HFF-Myc (cell line): ENCODE data around the gene TSC1.
A peak's percentile ranks its signal among the peaks of the same experiment; 100 is the strongest.

Experiments used
- DNase-seq: peaks from one replicate; pipeline ENCODE4 v3.0.0-alpha.2; 2011; ENCODE audit warnings: low read depth; ENCODE audit errors: extremely low read depth
- H3K4me3 ChIP-seq: replicated peaks from 2 replicates; pipeline ENCODE4 v1.5.1; 2011; ENCODE audit warnings: low read depth, mild to moderate bottlenecking, control low read depth, low read length
- CTCF ChIP-seq: IDR thresholded peaks from 2 replicates; pipeline ENCODE4 v1.5.1; 2012; ENCODE audit warnings: mild to moderate bottlenecking, low read depth, low read length, control low read depth; ENCODE audit errors: missing control alignments

Gene TSC1

DNA sequence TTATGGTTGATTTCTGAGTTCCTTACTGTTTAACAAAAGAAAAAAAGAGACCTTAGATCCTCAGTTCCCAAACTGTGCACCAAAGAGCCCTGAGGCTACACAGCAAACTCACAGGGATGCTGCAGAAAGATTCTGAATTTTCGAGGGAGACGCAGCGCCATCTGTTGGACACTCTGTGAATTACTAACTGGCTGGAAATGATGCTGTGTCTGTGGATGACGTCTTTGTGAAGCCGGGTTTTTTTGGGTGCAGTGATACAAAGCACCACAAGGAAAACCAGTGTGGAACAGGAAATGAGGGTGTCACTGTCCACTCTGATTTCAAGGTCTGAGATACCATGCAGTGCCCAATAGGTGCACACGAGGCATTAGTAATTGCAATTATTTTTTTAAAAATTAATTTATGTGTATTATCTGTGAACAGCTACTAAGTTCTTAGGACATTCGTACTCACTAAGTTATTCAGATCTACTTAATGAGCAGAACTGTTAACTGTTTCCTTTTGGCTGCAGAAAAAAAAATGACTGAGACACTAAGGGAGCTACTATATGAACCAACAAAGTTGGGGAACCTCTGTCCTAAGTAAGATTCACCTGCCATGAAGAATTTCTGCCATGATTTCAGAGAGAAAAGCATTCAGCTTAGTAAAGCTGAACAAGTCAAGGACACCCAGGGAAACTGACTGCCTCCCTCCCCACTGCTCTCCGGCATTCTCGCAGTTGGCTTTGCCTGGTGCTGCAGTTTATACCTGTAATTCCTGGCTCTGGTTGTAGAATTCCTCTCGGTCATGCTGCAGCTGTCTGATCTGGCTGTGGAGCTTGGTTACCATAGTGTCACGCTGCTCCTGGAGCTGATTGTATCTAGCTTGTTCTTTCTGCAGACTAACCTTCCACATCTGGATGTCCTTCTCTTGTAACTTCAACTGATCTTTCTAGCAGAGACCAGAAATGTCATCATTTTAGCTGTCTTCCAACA lies 42.3 kb downstream of the TSC1 start:
- DNase-seq = peak; percentile 81
- no peak overlapping the region for H3K4me3 ChIP-seq
- TF ChIP-seq CTCF = peak; percentile 90

DNA sequence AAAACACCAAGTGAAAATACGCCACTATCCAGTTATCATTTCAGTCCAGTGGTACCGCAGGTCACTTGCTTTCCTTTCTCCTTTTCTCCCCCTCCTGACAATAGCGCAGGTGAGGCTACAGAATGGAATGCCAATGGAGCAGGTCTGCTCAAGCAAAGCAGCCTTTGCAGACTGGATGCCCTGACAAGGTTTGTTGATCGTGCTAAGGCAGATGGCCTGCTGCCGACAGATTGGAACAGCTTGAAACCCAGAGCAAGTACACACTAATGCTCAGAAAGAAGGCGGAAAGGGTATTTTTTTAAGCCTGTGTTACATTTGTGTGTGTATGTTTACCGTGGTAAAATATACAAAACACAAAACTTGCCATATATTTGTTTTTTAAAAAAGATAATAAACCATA lies 46.4 kb downstream of the TSC1 start:
- no peak for TF ChIP-seq CTCF
- no peak overlapping the region for H3K4me3 ChIP-seq
- no peak for DNase-seq

- no peak for TF ChIP-seq CTCF
- DNase-seq = no peak
Measured at GRCh38 chr9:132896906-132897305, 47.5 kb downstream of the TSC1 start.

DNA sequence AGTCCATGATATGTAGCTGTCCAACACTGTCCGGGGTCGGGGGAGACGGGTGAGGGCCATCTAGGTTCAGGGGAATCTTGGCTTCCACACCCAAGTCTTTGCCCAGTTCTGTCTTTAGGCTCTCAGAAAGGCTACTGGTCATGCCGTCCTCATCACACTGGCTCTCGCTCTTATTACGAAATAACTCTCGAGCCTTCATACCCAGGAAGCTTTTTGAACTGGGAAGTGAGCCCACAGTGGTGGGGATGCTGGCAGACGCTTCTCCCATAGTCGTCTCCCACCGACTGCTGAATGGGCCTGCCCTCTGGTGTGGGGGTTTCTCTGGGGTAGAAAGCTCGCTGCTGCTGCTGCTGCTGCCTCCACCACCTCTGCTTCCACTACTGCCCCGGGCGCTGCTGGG lies 48.2 kb downstream of the TSC1 start:
- no peak for TF ChIP-seq CTCF
- no peak overlapping the region for H3K4me3 ChIP-seq
- no peak for DNase-seq

More at GRCh38 chr9:132896906-132897305, 47.5 kb downstream of the TSC1 start:
- no peak overlapping the region for H3K4me3 ChIP-seq

DNA sequence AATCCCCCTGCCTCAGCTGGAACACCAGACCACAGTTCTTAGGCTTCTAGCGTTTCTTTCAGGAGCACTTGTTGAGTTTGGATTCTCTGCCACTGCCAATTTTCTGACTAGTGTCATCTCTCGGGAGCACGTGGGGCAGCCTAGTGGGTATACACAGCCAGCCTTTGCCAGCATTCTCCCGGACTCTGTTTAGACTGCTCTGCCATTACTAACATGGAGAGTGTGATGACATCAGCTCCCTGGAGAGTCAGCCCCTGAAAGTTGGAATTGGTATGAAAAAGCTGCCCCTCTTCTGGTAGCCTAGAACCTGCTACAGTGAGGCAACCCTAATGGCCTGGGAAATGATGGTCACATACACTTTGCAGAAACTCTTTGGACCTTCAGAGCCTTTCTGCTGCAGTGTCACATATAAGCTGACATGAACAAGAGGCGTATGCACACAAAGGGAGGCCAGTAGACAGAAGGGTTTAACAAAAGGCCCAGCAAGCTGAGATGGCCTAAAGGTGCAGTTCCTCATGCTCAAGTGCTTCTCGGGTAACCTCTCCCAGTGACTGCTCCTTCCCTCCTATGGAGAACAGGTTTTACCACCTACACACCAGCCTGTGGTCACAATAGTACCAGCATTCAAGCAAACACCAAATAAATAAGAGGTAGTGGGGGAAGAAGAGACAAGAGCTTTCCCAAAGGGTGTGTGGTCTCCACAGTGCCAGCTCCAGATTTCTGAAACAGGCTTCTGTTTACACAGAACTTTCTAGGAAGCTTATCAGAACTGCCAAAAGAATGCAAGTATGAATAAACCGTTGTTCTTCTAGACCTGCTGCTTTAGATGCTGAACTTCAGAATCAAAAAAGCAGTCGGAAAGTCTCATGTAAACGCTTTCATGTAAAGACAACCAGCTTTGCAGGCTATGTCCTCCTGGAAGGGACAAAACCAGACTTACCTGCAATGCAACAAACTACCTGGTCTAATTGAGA lies 49.3 kb downstream of the TSC1 start:
- no peak for DNase-seq
- no peak overlapping the region for H3K4me3 ChIP-seq
- TF ChIP-seq CTCF = no peak

DNA sequence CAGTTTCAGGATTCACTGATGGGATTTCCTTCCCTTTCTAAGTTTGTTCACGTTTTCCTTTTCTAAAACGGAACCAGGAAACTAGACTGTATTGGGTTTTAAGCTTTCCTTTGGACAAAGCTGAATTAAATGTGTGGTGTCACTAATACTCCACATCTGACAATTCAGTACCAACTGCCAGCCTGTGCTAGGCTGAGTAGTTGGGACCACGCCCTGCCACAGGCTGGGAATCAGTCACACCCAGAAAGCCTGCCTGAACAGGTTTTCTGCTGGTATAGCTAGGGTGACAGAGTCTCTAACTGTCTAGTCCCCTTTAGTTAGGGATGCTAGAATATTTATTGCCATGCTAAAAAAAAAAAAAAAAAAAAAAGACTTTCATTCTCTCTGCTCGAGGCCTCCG lies 50.1 kb downstream of the TSC1 start:
- no peak for DNase-seq

More for the DNA sequence above, 50.1 kb downstream of the TSC1 start:
- no peak overlapping the region for H3K4me3 ChIP-seq
- TF ChIP-seq CTCF = no peak
